SU-DHL-6 (cell line): ENCODE data around the gene SLC34A3.
A peak's percentile ranks its signal among the peaks of the same experiment; 100 is the strongest.

Experiments used
- H2AFZ ChIP-seq: fragments of 200-600 bp; sonication (generic); 2 replicates; pipeline ENCODE4 v1.6.1; 2014; ENCODE audit warnings: low read depth, mild to moderate bottlenecking, moderate library complexity, mixed read lengths, antibody characterized with exemption, low read length; ENCODE audit not compliant: severe bottlenecking
- H3F3A ChIP-seq: fragments of 200-600 bp; shearing (Covaris generic); 2 replicates; pipeline ENCODE4 v1.6.0; 2016; ENCODE audit warnings: antibody characterized with exemption, mild to moderate bottlenecking; ENCODE audit not compliant: insufficient read depth
- H3K27ac ChIP-seq: fragments of 200-600 bp; sonication (generic); 2 replicates; pipeline ENCODE4 v1.5.1; 2016; ENCODE audit warnings: low read depth, mild to moderate bottlenecking, low read length, moderate library complexity, mixed read lengths
- H3K27me3 ChIP-seq: fragments of 200-600 bp; sonication (generic), shearing (Covaris generic); 2 replicates; pipeline ENCODE4 v1.6.0; 2014; ENCODE audit warnings: mild to moderate bottlenecking, low read length
- H3K36me3 ChIP-seq: fragments of 200-600 bp; sonication (generic); 2 replicates; pipeline ENCODE4 v1.6.1; 2014; ENCODE audit warnings: mild to moderate bottlenecking, low read length, mixed read lengths
- H3K4me2 ChIP-seq: fragments of 300-600, 200-600 bp; shearing (Covaris generic), sonication (generic); 2 replicates; pipeline ENCODE4 v1.6.0; 2014; ENCODE audit warnings: low read length, low read depth, mild to moderate bottlenecking; ENCODE audit not compliant: poor library complexity, severe bottlenecking
- H3K4me3 ChIP-seq: fragments of 200-600 bp; sonication (generic); 2 replicates; pipeline ENCODE4 v1.5.1; 2014; ENCODE audit warnings: antibody characterized with exemption, low read length, mild to moderate bottlenecking, mixed read lengths; ENCODE audit not compliant: insufficient read depth, poor library complexity, severe bottlenecking
- H3K79me2 ChIP-seq: fragments of 200-600 bp; sonication (generic); 2 replicates; pipeline ENCODE4 v1.6.1; 2014; ENCODE audit warnings: mild to moderate bottlenecking, low read length, moderate library complexity; ENCODE audit not compliant: insufficient read depth
- H3K9ac ChIP-seq: fragments of 200-600 bp; sonication (generic); 2 replicates; pipeline ENCODE4 v1.7.0; 2014; ENCODE audit warnings: mild to moderate bottlenecking, low read length
- H3K9me2 ChIP-seq: fragments of 200-600 bp; sonication (generic); replicated peaks from 2 replicates; pipeline ENCODE4 v1.6.1; 2014; ENCODE audit warnings: low read length; ENCODE audit not compliant: insufficient read depth
- H3K9me3 ChIP-seq: fragments of 200-600 bp; sonication (generic); 2 replicates; pipeline ENCODE4 v1.6.1; 2014; ENCODE audit warnings: low read length, mixed read lengths; ENCODE audit not compliant: insufficient read depth
- H4K20me1 ChIP-seq: fragments of 200-600 bp; sonication (generic); 2 replicates; pipeline ENCODE4 v1.6.1; 2014; ENCODE audit warnings: low read depth, mild to moderate bottlenecking, antibody characterized with exemption, low read length, moderate library complexity, mixed read lengths
- CTCF ChIP-seq: fragments of 200-600 bp; sonication (generic); IDR thresholded peaks from one replicate; pipeline ENCODE4 v1.5.1; 2017; ENCODE audit warnings: antibody characterized with exemption, mild to moderate bottlenecking, low read length, moderate library complexity; ENCODE audit not compliant: insufficient read depth, poor library complexity, severe bottlenecking
- EZH2phosphoT487 ChIP-seq: fragments of 200-600 bp; sonication (generic), shearing (Covaris generic); conservative IDR thresholded peaks from 2 replicates; pipeline ENCODE4 v1.6.1; 2018; ENCODE audit warnings: mild to moderate bottlenecking, antibody characterized with exemption, low read length, moderate library complexity, mixed read lengths

Gene SLC34A3

DNA sequence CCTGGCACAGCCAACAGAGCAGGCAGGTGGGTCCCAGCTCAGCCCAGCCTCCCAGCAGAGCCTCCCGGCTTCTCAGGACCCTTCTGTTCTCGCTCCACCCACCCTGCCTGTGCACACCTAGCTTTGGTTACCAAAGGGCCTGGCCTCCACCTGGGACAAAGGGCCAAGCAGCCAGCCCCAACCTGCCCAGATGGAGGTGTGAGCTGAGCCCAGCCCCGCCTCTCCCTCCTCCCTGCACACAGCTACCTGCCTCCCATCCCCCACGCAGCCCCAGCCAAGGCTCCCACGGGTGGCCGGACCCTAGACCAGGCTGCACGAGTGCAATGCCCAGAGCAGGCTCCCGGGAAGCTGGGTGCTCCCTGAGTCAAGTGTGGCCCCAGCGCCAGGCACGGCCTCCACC is 35.8 kb upstream of the SLC34A3 start:
- Histone ChIP-seq H3K9me2 (no peaks in the 10 kb centered on the region), H3K79me2 (no peaks in the 10 kb centered on the region; the same call in 1 of the 2 replicates), H3K4me2 (no peak overlapping the region), H3K27me3 (no peaks in the 10 kb centered on the region), H3K9ac (no peak overlapping the region), H3K9me3 (no peaks in the 10 kb centered on the region), H2AFZ (no peak overlapping the region), H3K36me3 (no peaks in the 10 kb centered on the region), H3F3A (no peaks in the 10 kb centered on the region), H4K20me1 (no peaks in the 10 kb centered on the region), H3K27ac (no peak overlapping the region), H3K4me3 (no peak overlapping the region)
- no peak for TF ChIP-seq CTCF
- no peak for TF ChIP-seq EZH2phosphoT487

DNA sequence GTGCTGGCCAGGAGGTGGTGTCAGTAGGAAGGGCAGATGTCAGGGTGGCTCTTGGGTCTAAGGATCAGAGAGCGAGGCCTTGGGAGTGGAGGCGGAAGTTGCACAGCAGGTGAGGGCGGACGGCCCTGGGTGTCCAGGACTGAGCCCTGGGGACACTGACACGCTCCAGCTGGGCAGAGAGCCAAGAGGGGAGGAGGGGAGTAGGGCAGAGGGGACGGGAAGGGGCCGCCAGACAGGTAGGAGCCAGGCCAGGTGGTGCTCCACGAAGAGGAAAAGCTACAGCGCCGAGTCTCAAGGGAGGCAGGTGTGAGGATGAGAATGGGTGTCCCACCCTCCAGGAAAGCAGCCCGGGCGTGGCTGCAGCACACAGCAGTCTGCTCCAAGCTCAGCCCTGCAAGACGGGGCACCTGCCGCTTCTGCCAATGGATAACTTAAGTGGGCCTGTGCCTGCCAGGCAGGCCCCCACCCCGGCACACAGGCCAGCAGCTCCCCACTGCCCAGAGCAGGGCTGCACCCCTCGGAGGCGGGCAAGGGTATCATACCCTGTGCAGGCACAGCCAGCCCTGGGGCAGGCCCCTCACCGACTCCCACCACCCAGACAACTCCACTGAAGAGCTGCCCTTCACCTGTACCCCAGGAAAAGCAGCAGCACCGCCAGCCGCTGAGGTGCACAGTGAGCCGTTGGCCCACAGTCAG is 35.0 kb upstream of the SLC34A3 start:
- Histone ChIP-seq H3K9me3 (no peaks in the 10 kb centered on the region), H2AFZ (no peak overlapping the region), H3K27ac (no peak overlapping the region), H3K9me2 (no peaks in the 10 kb centered on the region), H3K79me2 (no peaks in the 10 kb centered on the region; the same call in 1 of the 2 replicates), H3K4me2 (no peak overlapping the region), H3K36me3 (no peaks in the 10 kb centered on the region), H3K4me3 (no peak overlapping the region), H3F3A (no peaks in the 10 kb centered on the region), H4K20me1 (no peaks in the 10 kb centered on the region), H3K9ac (no peak overlapping the region), H3K27me3 (no peaks in the 10 kb centered on the region)
- TF ChIP-seq EZH2phosphoT487 (no peak), CTCF (no peak)

- Histone ChIP-seq H4K20me1 (no peaks in the 10 kb centered on the region), H3F3A (peaks cover 12% of the 10 kb centered on the region), H3K27me3 (no peaks in the 10 kb centered on the region), H3K36me3 (no peaks in the 10 kb centered on the region), H3K4me2 (peak overlapping the region; percentile 59), H3K9ac (no peak overlapping the region), H3K27ac (no peak overlapping the region), H3K9me2 (no peaks in the 10 kb centered on the region), H3K4me3 (no peak overlapping the region), H2AFZ (no peak overlapping the region), H3K9me3 (no peaks in the 10 kb centered on the region), H3K79me2 (no peaks in the 10 kb centered on the region; the same call in 1 of the 2 replicates)
- TF ChIP-seq CTCF: no peak
Observed at GRCh38 chr9:137198051-137198901, 32.4 kb upstream of the SLC34A3 start.
